Endothelial cell of umbilical vein (primary cell): ENCODE measurements around the gene RELN. TPM values are rescaled to one million over a fixed set of nuclear protein-coding genes. Genes with fewer than 3 reads are reported as not detected.

Experiments used
- BruUV-seq: library from RNA; stranded (reverse); fragments of 400-500 nt; replicated peaks from 2 replicates; lab custom pipeline; 2021; lab: Mats Ljungman, UMichigan
- CTCF ChIA-PET: fragments of 300-600, 350-600 bp; sonication (Branson Sonifier 250); formaldehyde crosslinking; loops from one replicate; lab custom pipeline; 2021; ENCODE audit warnings: antibody characterized with exemption, inconsistent platforms; lab: Charles Lee
- POLR2A ChIA-PET: fragments of 300-600, 350-600 bp; sonication (Branson Sonifier 250); formaldehyde crosslinking; loops from one replicate; lab custom pipeline; 2021; ENCODE audit warnings: antibody characterized with exemption, inconsistent platforms; lab: Charles Lee
- DNase-seq: peaks from one replicate; pipeline ENCODE4 v3.0.0-alpha.2; 2011; ENCODE audit warnings: low read depth, low spot score
- FAIRE-seq: peaks from 2 replicates; lab custom pipeline; 2011; peaks lifted over from hg19 to GRCh38; lab: Jason Lieb, UNC
- H2AFZ ChIP-seq: 2 replicates; pipeline ENCODE4 v1.6.0; 2012; ENCODE audit warnings: low read depth, low read length, control low read depth, inconsistent platforms
- H3K27ac ChIP-seq: 2 replicates; pipeline ENCODE4 v1.5.1; 2011; ENCODE audit warnings: low read depth, mild to moderate bottlenecking, control low read depth, low read length, moderate library complexity; ENCODE audit not compliant: insufficient read depth
- H3K27me3 ChIP-seq, 2 experiments: 2 replicates each; pipeline versions ENCODE4 v1.6.0 to v1.6.1; 2011; ENCODE audit warnings: low read length in 2 of 2, mixed read lengths in 1 of 2; ENCODE audit not compliant: control insufficient read depth in 2 of 2, insufficient read depth in 2 of 2
- H3K36me3 ChIP-seq, 2 experiments: 2 replicates in 1 of 2; 3 replicates in 1 of 2; pipeline ENCODE4 v1.5.1; 2011; ENCODE audit warnings: low read length in 2 of 2, mild to moderate bottlenecking in 1 of 2, moderate library complexity in 1 of 2; ENCODE audit not compliant: control insufficient read depth in 2 of 2, insufficient read depth in 2 of 2; ENCODE audit errors: extremely low read depth in 1 of 2
- H3K4me1 ChIP-seq: 3 replicates; pipeline ENCODE4 v1.5.1; 2011; ENCODE audit warnings: mild to moderate bottlenecking, low read length; ENCODE audit not compliant: control insufficient read depth, insufficient read depth; ENCODE audit errors: extremely low read depth
- H3K4me2 ChIP-seq: 2 replicates; pipeline ENCODE4 v1.6.1; 2011; ENCODE audit warnings: low read length, control low read depth, mixed read lengths; ENCODE audit not compliant: insufficient read depth
- H3K4me3 ChIP-seq, 3 experiments: fragments of 200-600 bp in 1 of 3; sonication (generic), shearing (Covaris generic) in 1 of 3; replicated peaks in 1 of 3; 2 replicates each; pipeline ENCODE4 v1.5.1; 2011 to 2016; ENCODE audit warnings: control low read depth in 3 of 3, low read length in 3 of 3, mild to moderate bottlenecking in 2 of 3, inconsistent platforms in 1 of 3, low read depth in 1 of 3, moderate library complexity in 1 of 3; ENCODE audit not compliant: insufficient read depth in 1 of 3
- H3K79me2 ChIP-seq: 2 replicates; pipeline ENCODE4 v1.6.0; 2012; ENCODE audit warnings: low read length, inconsistent platforms; ENCODE audit not compliant: control insufficient read depth, insufficient read depth
- H3K9ac ChIP-seq: replicated peaks from 2 replicates; pipeline ENCODE3; 2011; ENCODE audit warnings: low read length, control low read depth; ENCODE audit not compliant: insufficient read depth; ENCODE audit errors: extremely low read depth
- H3K9me1 ChIP-seq: replicated peaks from 3 replicates; pipeline ENCODE4 v1.6.0; 2011; ENCODE audit warnings: mild to moderate bottlenecking, low read length; ENCODE audit not compliant: control insufficient read depth, insufficient read depth; ENCODE audit errors: extremely low read depth
- H3K9me3 ChIP-seq: replicated peaks from 2 replicates; pipeline ENCODE4 v1.5.1; 2012; ENCODE audit warnings: low read length, inconsistent platforms; ENCODE audit not compliant: control insufficient read depth, insufficient read depth
- H4K20me1 ChIP-seq: replicated peaks from 2 replicates; pipeline ENCODE3; 2011; ENCODE audit warnings: mild to moderate bottlenecking, low read length; ENCODE audit not compliant: control insufficient read depth, insufficient read depth; ENCODE audit errors: extremely low read depth
- CTCF ChIP-seq, 2 donors: IDR thresholded peaks; 1 replicate in 1 of 2; 2 replicates in 1 of 2; pipeline ENCODE4 v1.5.1; 2011; ENCODE audit warnings: low read length in 2 of 2, mild to moderate bottlenecking in 2 of 2, moderate library complexity in 2 of 2, control low read depth in 1 of 2, inconsistent platforms in 1 of 2, low read depth in 1 of 2; ENCODE audit not compliant: insufficient read depth in 1 of 2; ENCODE audit errors: extremely low read depth in 1 of 2
- EZH2 ChIP-seq: IDR thresholded peaks from 2 replicates; pipeline ENCODE4 v1.6.1; 2012; ENCODE audit warnings: borderline replicate concordance, low read depth, mild to moderate bottlenecking, moderate library complexity, low read length, inconsistent platforms; ENCODE audit not compliant: severe bottlenecking
- FOS ChIP-seq: IDR thresholded peaks from 2 replicates; pipeline ENCODE4 v1.6.1; 2011; ENCODE audit warnings: mild to moderate bottlenecking, low read length, moderate library complexity, borderline replicate concordance; ENCODE audit not compliant: insufficient read depth
- GATA2 ChIP-seq: IDR thresholded peaks from 2 replicates; pipeline ENCODE4 v1.7.0; 2011; ENCODE audit warnings: low read depth, mild to moderate bottlenecking, moderate library complexity, mixed read lengths, low read length; ENCODE audit not compliant: insufficient read length, insufficient read depth
- JUN ChIP-seq: IDR thresholded peaks from 2 replicates; pipeline ENCODE4 v1.6.1; 2011; ENCODE audit warnings: borderline replicate concordance, low read depth; ENCODE audit not compliant: insufficient read length, insufficient read depth
- MAX ChIP-seq: IDR thresholded peaks from 2 replicates; pipeline ENCODE4 v1.6.1; 2011; ENCODE audit not compliant: insufficient read depth, insufficient read length
- MYC ChIP-seq: IDR thresholded peaks from one replicate; pipeline ENCODE4 v1.6.1; 2011; ENCODE audit warnings: mild to moderate bottlenecking, low read depth, low read length
- POLR2A ChIP-seq: IDR thresholded peaks from 2 replicates; pipeline ENCODE4 v1.6.1; 2012; ENCODE audit warnings: low read depth, mild to moderate bottlenecking, control low read depth, low read length
- POLR2AphosphoS5 ChIP-seq: IDR thresholded peaks from 2 replicates; pipeline ENCODE4 v1.6.1; 2012; ENCODE audit warnings: low read depth, mild to moderate bottlenecking, control low read depth, low read length, moderate library complexity; ENCODE audit not compliant: insufficient read depth
- dilution Hi-C: fragments of 300-500 bp; cut with MboI; formaldehyde crosslinking; loops from one replicate; pipeline ENCODE4 v1.15.0; 2019; ENCODE audit warnings: low sequenced_read_pairs; ENCODE audit not compliant: extremely low pct_ligation_motif_present
- intact Hi-C: fragments of 100-400 bp; cut with micrococcal nuclease; formaldehyde crosslinking; loops from one replicate; pipeline ENCODE4 v1.10.0; 2022
- polyA plus RNA-seq, 4 experiments: library from polyadenylated mRNA; depleted of rRNA in 3 of 4; stranded (reverse) in 3 of 4; unstranded in 1 of 4; fragments of >200 nt; gene quantifications; 2 replicates each; pipeline versions ENCODE4 v1.2.1 to v1.2.3, GENCODE V29; 2011 to 2012; ENCODE audit warnings: missing spikeins in 1 of 4
- total RNA-seq: library from RNA; stranded (reverse); gene quantifications from 2 replicates; pipeline ENCODE4 v1.2.3, GENCODE V29; 2021

The RELN gene
- total and polyA plus RNA-seq, 2 donors (not counting 3 experiments of a cell fraction or from before 2014, with no cell fraction given): 0.15 to 0.22 TPM

- no peaks in the 10 kb centered on the region for H3K9me3 ChIP-seq
- no peak overlapping the region for H3K4me3 ChIP-seq
- POLR2A ChIA-PET: no interaction called here
- no peaks in the 10 kb centered on the region for H4K20me1 ChIP-seq
- no peak overlapping the region for H3K4me2 ChIP-seq
- TF ChIP-seq EZH2 (no peak), POLR2AphosphoS5 (no peak), MAX (no peak), POLR2A (no peak), CTCF (IDR thresholded peaks at IDR 0.05; ENCODE audit: extremely low read depth in 1 of 2, insufficient read depth in 1 of 2, low read depth in 1 of 2, low read length in 2 of 2) (no peak), GATA2 (no peak), FOS (no peak), MYC (no peak), JUN (no peak)
- DNase-seq (no peak), FAIRE-seq (no peak)
- H3K9me1 ChIP-seq: no peaks in the 10 kb centered on the region
- H3K79me2 ChIP-seq: no peaks in the 10 kb centered on the region
- no peaks in the 10 kb centered on the region for H3K4me1 ChIP-seq
- no peaks in the 10 kb centered on the region for H3K36me3 ChIP-seq
- H3K27me3 ChIP-seq: peaks cover 0 to 14% of the 10 kb centered on the region in 2 experiments
- CTCF ChIA-PET: no interaction called here
- no TSS peak for BruUV-seq
- dilution Hi-C loops (no loop called here), intact Hi-C loops (no loop called here)
- H3K27ac ChIP-seq: no peak overlapping the region
- H3K9ac ChIP-seq: no peak overlapping the region
- no peak overlapping the region for H2AFZ ChIP-seq
These were observed 31.1 kb downstream of the RELN start for GRCh38 chr7:103958284-103958818.
